H1 (cell line): ENCODE measurements around the gene BCAM. TPM values are rescaled to one million over a fixed set of nuclear protein-coding genes. Genes with fewer than 3 reads are reported as not detected.

Experiments used
- CBX8 ChIP-seq: fragments of 300-800, 300-1000 bp; sonication (generic); IDR thresholded peaks from 2 replicates; pipeline ENCODE4 v1.7.1; 2016; ENCODE audit warnings: low read depth, low read length, borderline replicate concordance
- CEBPB ChIP-seq: IDR thresholded peaks from 2 replicates; pipeline ENCODE4 v1.6.1; 2012; ENCODE audit warnings: low read depth, low read length
- CHD7 ChIP-seq: fragments of 300-600 bp; sonication (generic); IDR thresholded peaks from 2 replicates; pipeline ENCODE4 v1.7.1; 2012; ENCODE audit warnings: low read length, moderate library complexity, mild to moderate bottlenecking, inconsistent platforms; ENCODE audit not compliant: insufficient replicate concordance
- FOSL1 ChIP-seq: IDR thresholded peaks from 2 replicates; pipeline ENCODE4 v1.6.1; 2011; ENCODE audit warnings: mild to moderate bottlenecking, low read depth, low read length, moderate library complexity; ENCODE audit not compliant: insufficient read depth
- NANOG ChIP-seq: IDR thresholded peaks from 2 replicates; pipeline ENCODE4 v1.6.1; 2011; ENCODE audit warnings: low read length, low read depth, mild to moderate bottlenecking, inconsistent platforms; ENCODE audit not compliant: insufficient read depth, poor library complexity, severe bottlenecking
- POLR2AphosphoS5 ChIP-seq: IDR thresholded peaks from 2 replicates; pipeline ENCODE4 v1.6.1; 2011; ENCODE audit warnings: low read depth, low read length
- SP2 ChIP-seq: IDR thresholded peaks from 2 replicates; pipeline ENCODE4 v1.6.1; 2012; ENCODE audit warnings: mild to moderate bottlenecking, low read length, inconsistent platforms
- TCF12 ChIP-seq: IDR thresholded peaks from 2 replicates; pipeline ENCODE4 v1.6.1; 2011; ENCODE audit warnings: low read depth, mild to moderate bottlenecking, low read length
- polyA plus RNA-seq, 7 experiments: library from polyadenylated mRNA; depleted of rRNA in 3 of 7; stranded (reverse) in 5 of 7; unstranded in 2 of 7; fragments of >200 nt in 5 of 7; fragments of 200-250 nt in 2 of 7; gene quantifications; 1 replicate in 5 of 7; 2 replicates in 1 of 7; 4 replicates in 1 of 7; pipeline versions ENCODE4 v1.2.1 to v1.2.3, GENCODE V29; 2011 to 2013; ENCODE audit warnings: missing spikeins in 2 of 7, mixed read lengths in 2 of 7
- total RNA-seq: library from RNA; stranded (reverse); fragmentation: NEBNext Ultra II Directional; extraction: Animal tissue kit (Norgen Biotek cat#: 25700); gene quantifications from 2 replicates; pipeline ENCODE4 v1.2.1, GENCODE V29; 2021

Gene BCAM
- total and polyA plus RNA-seq, 2 of the 8 experiments (the other 6 are each of a cell fraction or from before 2014, with no cell fraction given): 32.5 to 81.4 TPM

- TF ChIP-seq SP2 (no peak), FOSL1 (no peak), POLR2AphosphoS5 (no peak), TCF12 (no peak), CBX8 (no peak), NANOG (no peak), CEBPB (no peak), CHD7 (no peak)
These were observed 23.6 kb upstream of the BCAM start (continued) for GRCh38 chr19:44785271-44785670.
